NCI-H345 treated with DMSO at 0.1 percent for 48 hours (cell line): ENCODE measurements around the gene NANS.
A peak's percentile ranks its signal among the peaks of the same experiment; 100 is the strongest.
"Not testable (repeated sequence)": the region's sequence is repeated elsewhere in the genome, so short reads cannot be mapped to it uniquely, and the experiment has no call there.

Experiments
- DNase-seq: peaks from one replicate; lab custom pipeline; 2025; ENCODE audit not compliant: unreplicated experiment; lab: John Stamatoyannopoulos, UW

Gene NANS

GRCh38 chr9:98075332-98075805 is 18.8 kb downstream of the NANS start:
- no peak for DNase-seq

GRCh38 chr9:98076514-98076890 is 20.0 kb downstream of the NANS start:
- DNase-seq, result not testable (repeated sequence)

- no peak for DNase-seq
Observed at GRCh38 chr9:98078895-98079294, 22.4 kb downstream of the NANS start.

GRCh38 chr9:98080326-98080725 is 23.8 kb downstream of the NANS start:
- no peak for DNase-seq

- DNase-seq, result no peak
Observed at GRCh38 chr9:98080780-98081179, 24.2 kb downstream of the NANS start.

GRCh38 chr9:98081477-98082219 is 25.1 kb downstream of the NANS start:
- no peak for DNase-seq

- no peak for DNase-seq
Observed at GRCh38 chr9:98083061-98083501, 26.5 kb downstream of the NANS start.

- DNase-seq, result no peak
Observed at GRCh38 chr9:98083566-98084183, 27.1 kb downstream of the NANS start.

- DNase-seq, result no peak
Observed at GRCh38 chr9:98084396-98084795, 27.9 kb downstream of the NANS start.

- DNase-seq, result no peak
Observed at GRCh38 chr9:98085058-98085457, 28.5 kb downstream of the NANS start.

- no peak for DNase-seq
Observed at GRCh38 chr9:98085944-98086343, 29.4 kb downstream of the NANS start.

GRCh38 chr9:98086461-98086860 is 29.9 kb downstream of the NANS start:
- no peak for DNase-seq

GRCh38 chr9:98087420-98088354 is 31.2 kb downstream of the NANS start:
- no peak for DNase-seq

GRCh38 chr9:98090674-98091073 is 34.1 kb downstream of the NANS start:
- not testable (repeated sequence) for DNase-seq

GRCh38 chr9:98091735-98092612 is 35.4 kb downstream of the NANS start:
- DNase-seq, result no peak

- DNase-seq, result no peak
Observed at GRCh38 chr9:98092613-98092931, 36.0 kb downstream of the NANS start.

- no peak for DNase-seq
Observed at GRCh38 chr9:98094316-98094715, 37.8 kb downstream of the NANS start.

GRCh38 chr9:98094851-98095250 is 38.3 kb downstream of the NANS start:
- DNase-seq, result no peak

GRCh38 chr9:98095401-98095800 is 38.9 kb downstream of the NANS start:
- DNase-seq, result no peak

- DNase-seq, result no peak
Observed at GRCh38 chr9:98096091-98096490, 39.6 kb downstream of the NANS start.

GRCh38 chr9:98097836-98098235 is 41.3 kb downstream of the NANS start:
- peak; percentile 78 for DNase-seq
